HG03342 (cell line): ENCODE data around the gene ATP13A1.
"Not testable (repeated sequence)": the region's sequence is repeated elsewhere in the genome, so short reads cannot be mapped to it uniquely, and the experiment has no call there.

ENCODE experiments used
- ATAC-seq: cut with Tn5 transposase; IDR thresholded peaks from one replicate; pipeline ENCODE4 v1.9.1; 2021; ENCODE audit warnings: mild to moderate bottlenecking, moderate library complexity; ENCODE audit not compliant: unreplicated experiment

The ATP13A1 gene

GRCh38 chr19:19665420-19665948 is 2.0 kb upstream of the ATP13A1 start:
- not testable (repeated sequence) for ATAC-seq

GRCh38 chr19:19662871-19663255 is 613 bp downstream of the ATP13A1 start:
- peak; percentile 3 for ATAC-seq

GRCh38 chr19:19662344-19662743 is 1.1 kb downstream of the ATP13A1 start:
- no peak for ATAC-seq

GRCh38 chr19:19661675-19662251 is 1.7 kb downstream of the ATP13A1 start:
- peak; percentile 39 for ATAC-seq

GRCh38 chr19:19661141-19661674 is 2.3 kb downstream of the ATP13A1 start:
- no peak for ATAC-seq

GRCh38 chr19:19659646-19660245 is 3.7 kb downstream of the ATP13A1 start:
- ATAC-seq = no peak

- no peak for ATAC-seq
Measured at GRCh38 chr19:19657397-19657783, 6.1 kb downstream of the ATP13A1 start.

GRCh38 chr19:19656451-19657396 is 6.8 kb downstream of the ATP13A1 start:
- ATAC-seq = no peak

GRCh38 chr19:19655641-19656343 is 7.7 kb downstream of the ATP13A1 start:
- no peak for ATAC-seq

GRCh38 chr19:19655051-19655594 is 8.4 kb downstream of the ATP13A1 start:
- ATAC-seq = no peak

GRCh38 chr19:19654441-19654840 is 9.0 kb downstream of the ATP13A1 start:
- ATAC-seq = no peak

- ATAC-seq = no peak
Measured at GRCh38 chr19:19653597-19654147, 9.8 kb downstream of the ATP13A1 start.

GRCh38 chr19:19652482-19653295 is 10.8 kb downstream of the ATP13A1 start:
- ATAC-seq = no peak

- no peak for ATAC-seq
Measured at GRCh38 chr19:19651076-19651475, 12.4 kb downstream of the ATP13A1 start.

- no peak for ATAC-seq
Measured at GRCh38 chr19:19650331-19650730, 13.1 kb downstream of the ATP13A1 start.

GRCh38 chr19:19649580-19649995 is 13.9 kb downstream of the ATP13A1 start:
- no peak for ATAC-seq

- ATAC-seq = no peak
Measured at GRCh38 chr19:19649155-19649554, 14.3 kb downstream of the ATP13A1 start.

GRCh38 chr19:19647037-19647835 is 16.2 kb downstream of the ATP13A1 start:
- ATAC-seq = no peak
